ENCODE data around the gene CRISPLD2.

CRISPLD2 gene

DNA sequence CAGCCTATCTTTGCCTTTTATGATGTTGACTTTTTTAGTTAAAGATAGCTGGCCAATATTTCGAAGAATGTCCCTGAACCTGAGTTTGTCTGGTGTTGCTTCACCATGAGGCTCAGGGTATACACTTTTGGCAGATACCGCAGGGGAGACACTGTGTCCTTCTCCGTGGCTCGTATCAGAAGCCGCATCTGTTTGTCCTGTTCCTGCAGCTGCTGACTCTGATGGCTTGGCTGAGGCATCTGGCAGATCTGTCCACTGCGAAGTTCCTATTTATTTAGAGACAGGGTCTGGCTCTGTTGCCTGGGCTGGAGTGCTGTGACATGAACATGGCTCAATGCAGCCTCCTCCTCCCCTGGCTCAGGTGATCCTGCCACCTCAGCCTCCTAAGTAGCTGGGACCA is 93.5 kb downstream of the CRISPLD2 start:
- DNase-seq (ENCODE audit: low spot score) = no peak

DNA sequence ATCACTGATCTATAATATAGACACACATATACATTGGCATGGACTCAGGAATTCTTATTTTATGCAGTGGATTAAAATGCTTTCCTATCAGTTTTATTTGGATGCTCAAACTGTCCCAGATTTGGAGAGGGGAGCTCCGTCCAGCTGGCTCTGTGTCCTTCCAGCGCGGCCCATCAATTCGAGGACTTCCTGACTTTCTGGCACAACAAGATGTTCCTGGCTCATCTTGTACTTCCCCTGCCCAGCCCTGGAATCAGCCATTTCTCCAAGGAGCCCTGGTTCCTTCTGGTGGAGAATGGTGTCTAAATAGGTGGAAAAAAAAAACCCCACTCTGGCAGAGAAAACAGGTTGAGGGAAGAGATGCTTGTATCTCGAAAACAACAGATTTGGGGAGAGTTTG is 94.5 kb downstream of the CRISPLD2 start:
- DNase-seq (ENCODE audit: low spot score) = no peak

- DNase-seq (ENCODE audit: low spot score) = no peak
These were observed 96.4 kb downstream of the CRISPLD2 start for GRCh38 chr16:84916178-84916577.

GRCh38 chr16:84916850-84917249 is 97.1 kb downstream of the CRISPLD2 start:
- DNase-seq (ENCODE audit: low spot score) = no peak

DNA sequence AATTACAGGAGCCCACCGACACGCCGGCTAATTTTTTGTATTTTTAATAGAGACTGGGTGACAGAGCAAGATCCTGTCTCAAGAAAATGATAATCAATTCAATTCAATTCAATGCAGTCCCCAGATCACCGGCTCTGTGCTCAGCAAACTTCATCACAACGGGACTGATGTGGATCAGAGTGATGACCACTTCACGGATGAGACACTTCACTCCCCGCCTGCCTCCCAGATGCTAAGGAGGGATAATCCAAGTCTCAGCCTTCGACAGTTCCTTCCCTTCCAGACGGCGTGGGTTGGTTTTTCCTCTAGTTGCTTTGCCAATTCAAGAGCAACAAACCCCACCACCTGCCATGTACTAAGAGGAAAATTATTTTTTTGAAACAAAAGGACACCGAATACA is 97.7 kb downstream of the CRISPLD2 start:
- DNase-seq (ENCODE audit: low spot score) = no peak

DNA sequence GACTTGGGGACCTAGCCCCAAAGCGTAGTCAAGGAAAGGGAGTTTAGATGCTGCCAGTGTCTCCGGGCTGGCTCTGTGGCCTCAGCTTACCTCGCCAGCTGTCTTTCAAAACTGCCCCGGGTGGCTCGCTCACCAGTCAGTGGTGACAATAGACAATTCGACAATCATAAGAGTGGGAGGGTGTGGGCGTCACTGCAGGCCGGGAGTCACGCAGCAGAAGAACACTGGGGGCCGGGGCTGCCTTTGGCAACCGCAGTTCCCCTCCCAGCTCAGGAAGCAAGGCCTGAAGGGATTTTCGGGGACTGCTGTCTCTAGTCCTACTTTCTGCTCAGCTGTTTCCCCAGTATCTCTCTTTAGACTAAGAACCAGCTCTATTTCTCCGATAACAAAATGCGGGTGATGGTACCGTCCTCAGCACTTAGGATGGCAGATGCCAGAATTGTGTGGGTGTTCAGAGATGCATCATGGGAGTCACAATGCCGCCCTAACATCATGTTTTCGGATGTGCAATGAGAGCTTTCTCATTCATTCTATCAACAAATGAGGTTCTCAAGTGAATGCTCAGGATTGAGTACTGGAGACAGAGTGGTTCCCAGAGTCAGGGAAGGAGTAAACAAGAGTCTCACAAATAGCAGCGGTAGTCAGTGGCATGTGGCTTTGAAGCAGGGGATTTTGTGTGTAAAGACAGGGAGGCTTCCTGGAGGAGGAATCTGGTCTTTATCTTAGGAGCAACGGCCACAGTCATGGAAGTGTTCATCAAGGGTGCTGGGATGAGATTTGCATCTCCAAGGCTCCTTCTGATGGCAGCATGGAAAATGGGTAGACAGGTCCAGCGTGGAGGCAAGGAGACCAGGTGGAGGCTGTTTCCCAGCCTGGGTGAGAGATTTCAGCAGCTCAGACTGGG is 98.5 kb downstream of the CRISPLD2 start:
- DNase-seq (ENCODE audit: low spot score) = no peak

GRCh38 chr16:84919269-84919668 is 99.5 kb downstream of the CRISPLD2 start:
- DNase-seq (ENCODE audit: low spot score) = no peak

DNA sequence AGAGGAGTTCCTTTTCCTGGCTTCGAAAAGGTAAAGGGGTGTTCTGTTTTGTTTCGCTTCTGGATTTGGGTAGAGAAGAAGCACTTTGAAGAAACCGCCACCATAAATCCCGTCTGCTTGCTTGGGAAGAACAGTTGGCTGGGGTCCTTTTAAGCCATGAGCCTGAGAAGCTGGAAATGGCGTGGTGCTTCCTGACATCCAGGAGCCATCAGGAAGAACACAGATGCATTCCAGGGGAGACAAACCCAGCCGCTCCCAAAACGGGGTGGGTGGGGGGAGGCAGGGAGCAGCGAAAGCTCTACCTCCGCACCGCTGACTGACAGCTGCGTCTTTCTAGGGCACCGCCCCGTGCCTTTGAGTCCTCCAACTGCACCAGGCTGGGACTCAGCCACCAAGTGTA is 99.9 kb downstream of the CRISPLD2 start:
- DNase-seq (ENCODE audit: low spot score) = no peak

DNA sequence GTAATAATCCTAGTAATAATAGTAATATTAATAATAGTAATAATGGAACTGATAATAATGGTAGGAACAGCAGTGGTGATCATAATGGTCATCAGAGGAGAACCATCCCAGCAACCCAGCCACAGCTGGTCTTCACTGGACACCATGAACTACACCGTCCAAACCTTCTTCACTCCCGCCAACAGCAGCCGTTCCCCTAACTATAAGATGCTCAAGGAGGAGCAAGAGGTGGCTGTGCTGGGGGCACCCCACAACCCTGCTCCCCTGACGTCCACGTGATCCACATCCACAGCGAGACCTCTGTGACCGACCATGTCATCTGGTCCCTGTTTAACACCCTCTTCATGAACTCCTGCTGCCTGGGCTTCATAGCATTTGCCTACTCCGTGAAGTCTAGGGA is 100.5 kb downstream of the CRISPLD2 start:
- DNase-seq (ENCODE audit: low spot score) = no peak

DNA sequence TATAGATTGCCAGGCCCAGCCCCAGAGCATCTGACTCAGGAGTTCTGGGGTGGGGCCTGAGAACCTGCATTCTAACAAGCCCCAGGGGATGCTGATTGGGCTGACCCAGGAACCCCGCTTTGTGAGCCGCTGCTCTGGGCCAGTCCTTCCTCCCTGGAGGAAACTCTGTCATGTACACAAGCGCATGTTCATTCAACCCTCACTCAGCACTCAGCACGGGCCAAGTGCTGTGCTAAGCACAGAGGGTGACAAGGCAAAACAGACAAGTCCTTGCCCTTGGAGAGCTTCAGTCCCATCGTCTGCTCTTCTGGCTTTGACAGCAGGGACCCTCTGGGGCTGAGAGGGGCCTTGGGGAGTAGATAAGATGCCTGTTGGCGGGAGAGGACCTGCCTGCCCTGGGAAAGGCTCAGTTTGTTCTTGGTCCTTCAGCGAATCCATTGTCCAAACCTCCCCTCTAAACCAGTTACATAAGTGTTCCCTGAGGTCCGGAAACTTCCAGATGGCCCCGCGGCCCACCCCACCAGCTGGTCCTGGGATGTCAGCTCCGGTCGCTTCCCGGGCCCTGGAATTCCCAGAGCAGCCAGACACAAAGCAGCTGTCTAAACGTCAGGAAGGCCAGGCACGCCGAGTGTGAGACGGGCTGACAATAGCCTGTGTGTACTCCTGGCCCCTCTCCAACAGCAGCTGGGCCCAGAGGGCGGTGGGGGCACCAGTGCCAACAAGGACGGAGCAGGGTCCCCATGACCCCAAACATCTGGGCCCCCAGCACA is 102.8 kb downstream of the CRISPLD2 start:
- no peak for DNase-seq (ENCODE audit: low spot score)

- DNase-seq (ENCODE audit: low spot score) = no peak
These were observed 104.7 kb downstream of the CRISPLD2 start for GRCh38 chr16:84924331-84925091.

DNA sequence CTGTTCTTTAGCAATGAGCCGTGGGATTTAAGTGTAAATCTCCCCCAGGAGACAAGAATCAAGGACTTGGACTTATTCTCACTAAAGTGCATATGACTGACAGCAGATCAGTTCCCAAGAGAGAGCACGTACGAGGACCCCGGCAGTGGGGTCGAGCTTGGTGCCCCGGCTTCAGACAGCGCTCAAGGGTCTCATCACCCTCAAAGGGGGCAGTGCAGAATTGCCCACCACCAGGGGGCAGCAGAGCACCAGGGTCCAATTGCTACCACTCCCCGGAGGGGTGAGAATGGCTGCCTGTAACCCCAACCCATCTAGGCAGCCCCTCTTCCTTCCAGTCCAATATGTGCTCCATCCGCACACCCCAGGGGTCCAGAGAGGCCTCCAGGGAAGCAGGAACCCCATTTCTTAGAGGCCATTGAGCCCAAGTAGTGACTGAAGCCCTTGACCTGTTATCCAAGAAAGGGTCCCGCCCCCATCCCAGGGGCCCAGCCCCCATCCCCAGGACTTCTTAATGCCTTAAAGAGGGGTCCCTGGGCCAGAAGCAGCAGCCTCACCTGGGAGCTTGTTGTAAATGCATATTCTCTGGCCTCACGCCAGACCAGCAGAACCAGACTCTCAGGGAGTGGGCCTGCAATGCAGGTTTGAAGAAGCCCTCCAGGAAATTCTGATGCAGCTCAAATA is 105.4 kb downstream of the CRISPLD2 start:
- peak; percentile 57 for DNase-seq (ENCODE audit: low spot score)

- no peak for DNase-seq (ENCODE audit: low spot score)
These were observed 106.1 kb downstream of the CRISPLD2 start for GRCh38 chr16:84925773-84926372.

- DNase-seq (ENCODE audit: low spot score) = no peak
These were observed 106.7 kb downstream of the CRISPLD2 start for GRCh38 chr16:84926462-84926861.

GRCh38 chr16:84927621-84928591 is 108.1 kb downstream of the CRISPLD2 start:
- DNase-seq (ENCODE audit: low spot score) = no peak

DNA sequence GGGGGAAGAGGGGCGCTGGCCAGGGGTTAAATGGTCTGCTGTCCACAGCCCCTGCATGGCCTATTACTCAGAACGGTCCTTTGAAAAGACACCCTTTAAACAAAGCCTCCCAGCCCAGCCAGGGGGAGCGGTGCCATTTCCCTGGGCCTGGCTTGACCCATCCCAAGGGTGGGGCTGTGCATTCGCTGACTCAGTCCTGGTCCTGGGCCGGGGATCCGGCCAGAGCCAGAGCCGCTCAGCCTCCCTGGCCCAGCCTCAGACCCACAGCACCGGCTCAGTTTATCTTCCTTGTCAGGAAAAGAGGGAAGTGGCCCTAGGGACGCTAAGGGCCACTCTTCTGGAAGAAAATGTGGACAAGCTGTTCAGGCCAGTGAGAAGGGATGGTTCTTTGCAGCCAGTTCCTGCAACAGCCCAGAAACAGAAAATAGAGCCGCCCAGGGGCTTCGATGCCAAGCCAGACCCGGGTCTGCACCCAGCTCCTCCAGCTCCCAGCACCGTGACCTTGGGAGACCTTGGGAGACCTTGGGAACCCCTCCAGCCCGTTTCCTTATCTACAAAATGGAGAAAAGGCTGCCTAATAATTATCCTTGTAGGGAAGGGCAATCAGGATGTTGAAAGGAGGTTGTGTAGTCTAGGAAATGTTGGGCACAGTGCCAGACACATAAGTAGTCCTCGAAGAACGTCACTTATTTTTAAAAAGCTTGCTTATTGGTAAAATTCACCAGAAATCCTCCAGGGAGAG is 109.1 kb downstream of the CRISPLD2 start:
- DNase-seq (ENCODE audit: low spot score) = no peak

GRCh38 chr16:84929421-84930297 is 109.9 kb downstream of the CRISPLD2 start:
- no peak for DNase-seq (ENCODE audit: low spot score)

DNA sequence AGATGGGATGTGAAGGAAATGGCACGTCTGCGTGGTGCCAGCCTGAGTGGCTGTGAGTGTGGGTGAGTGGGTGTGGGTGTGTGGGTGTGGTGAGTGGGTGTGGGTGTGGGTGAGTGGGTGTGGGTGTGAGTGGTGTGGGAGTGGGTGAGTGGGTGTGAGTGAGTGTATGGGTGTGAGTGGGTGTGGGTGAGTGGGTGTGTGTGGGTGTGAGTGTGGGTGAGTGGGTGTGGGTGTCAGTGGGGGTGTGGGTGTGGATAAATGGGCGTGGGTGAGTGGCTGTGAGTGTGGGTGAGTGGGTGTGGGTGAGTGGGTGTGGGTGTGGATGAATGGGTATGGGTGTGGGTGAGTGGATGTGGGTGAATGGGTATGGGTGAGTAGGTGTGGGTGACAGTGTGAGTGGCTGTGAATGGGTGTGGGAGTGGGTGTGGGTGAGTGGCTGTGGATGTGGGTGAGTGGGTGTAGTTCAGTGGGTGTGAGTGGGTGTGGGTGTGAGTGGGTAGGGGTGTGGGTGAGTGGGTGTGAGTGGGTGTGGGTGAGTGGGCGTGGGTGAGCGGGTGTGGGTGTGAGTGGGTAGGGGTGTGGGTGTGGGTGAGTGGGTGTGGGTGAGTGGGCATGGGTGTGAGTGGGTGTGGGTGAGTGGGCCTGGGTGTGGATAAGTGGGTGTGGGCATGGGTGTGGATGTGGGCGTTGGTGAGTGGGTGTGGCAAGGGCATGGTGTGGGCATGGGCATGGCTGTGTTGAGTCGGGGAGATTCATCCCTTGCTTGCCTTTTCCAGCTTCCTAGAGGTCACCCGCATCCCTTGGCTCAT is 110.7 kb downstream of the CRISPLD2 start:
- no peak for DNase-seq (ENCODE audit: low spot score)

All from CD4-positive, alpha-beta T cell treated with Interleukin-6 at 100 ng/mL for 8 hours (primary cell).